Epithelial cell of proximal tubule (primary cell): Measurements from ENCODE around the gene ATP5ME. TPM values are rescaled to one million over a fixed set of nuclear protein-coding genes. Genes with fewer than 3 reads are reported as not detected.

Experiments used
- DNase-seq: peaks from one replicate; pipeline ENCODE4 v3.0.0-alpha.2; 2011; ENCODE audit warnings: low read depth
- H3K4me3 ChIP-seq: 2 replicates; pipeline ENCODE4 v1.5.1; 2011; ENCODE audit warnings: low read depth, mild to moderate bottlenecking, low read length
- total RNA-seq: library from RNA; depleted of rRNA; stranded (reverse); fragments of >200 nt; gene quantifications from 2 replicates; pipeline ENCODE4 v1.2.3, GENCODE V29; 2015
- TF ChIP-seq, protein P1 (sequence below): conservative IDR thresholded peaks from 2 replicates; pipeline ENCODE4 v1.5.1; 2012; ENCODE audit warnings: low read depth, mild to moderate bottlenecking, low read length

The ATP5ME gene
- total RNA-seq, 1 donor from 2014 or later = 192 TPM

DNA sequence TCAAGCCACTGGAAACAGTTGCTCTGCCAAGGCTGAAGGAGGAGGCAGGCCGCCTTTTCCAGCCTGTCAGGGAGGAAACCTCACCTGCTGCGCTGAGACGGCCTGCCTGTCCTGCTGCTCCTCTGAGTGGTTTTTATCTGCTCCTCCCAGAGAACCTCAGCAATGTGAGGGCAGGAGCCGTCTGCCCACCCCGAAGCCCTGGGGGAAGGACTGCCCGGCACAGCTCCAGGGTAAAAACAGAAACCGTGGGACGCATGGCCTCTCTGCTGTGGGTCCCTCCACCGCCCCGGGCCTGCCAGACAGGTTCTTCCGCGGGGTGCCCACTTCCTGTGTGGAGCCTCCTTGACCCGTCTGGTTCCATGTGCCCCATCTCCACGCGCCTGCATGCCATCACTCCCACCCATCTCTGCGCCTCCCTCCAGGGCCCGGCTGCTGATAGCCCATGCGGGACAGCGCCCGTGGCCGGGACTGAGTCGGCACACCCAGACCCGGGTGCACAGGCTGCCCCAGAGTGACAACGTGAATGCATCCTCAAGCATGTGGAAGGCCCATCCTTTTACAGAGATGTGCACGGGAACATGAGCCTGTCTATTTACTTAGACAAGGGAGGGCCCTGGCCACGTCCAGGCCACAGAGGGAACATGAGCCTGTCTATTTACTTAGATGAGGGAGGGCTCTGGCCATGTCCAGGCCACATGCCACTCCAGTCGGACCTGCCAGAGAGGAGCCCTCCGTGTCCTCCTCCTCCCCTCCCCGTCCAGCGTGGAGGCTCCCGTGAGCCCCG, 18.9 kb upstream of the ATP5ME start:
- TF ChIP-seq, protein P1, sequence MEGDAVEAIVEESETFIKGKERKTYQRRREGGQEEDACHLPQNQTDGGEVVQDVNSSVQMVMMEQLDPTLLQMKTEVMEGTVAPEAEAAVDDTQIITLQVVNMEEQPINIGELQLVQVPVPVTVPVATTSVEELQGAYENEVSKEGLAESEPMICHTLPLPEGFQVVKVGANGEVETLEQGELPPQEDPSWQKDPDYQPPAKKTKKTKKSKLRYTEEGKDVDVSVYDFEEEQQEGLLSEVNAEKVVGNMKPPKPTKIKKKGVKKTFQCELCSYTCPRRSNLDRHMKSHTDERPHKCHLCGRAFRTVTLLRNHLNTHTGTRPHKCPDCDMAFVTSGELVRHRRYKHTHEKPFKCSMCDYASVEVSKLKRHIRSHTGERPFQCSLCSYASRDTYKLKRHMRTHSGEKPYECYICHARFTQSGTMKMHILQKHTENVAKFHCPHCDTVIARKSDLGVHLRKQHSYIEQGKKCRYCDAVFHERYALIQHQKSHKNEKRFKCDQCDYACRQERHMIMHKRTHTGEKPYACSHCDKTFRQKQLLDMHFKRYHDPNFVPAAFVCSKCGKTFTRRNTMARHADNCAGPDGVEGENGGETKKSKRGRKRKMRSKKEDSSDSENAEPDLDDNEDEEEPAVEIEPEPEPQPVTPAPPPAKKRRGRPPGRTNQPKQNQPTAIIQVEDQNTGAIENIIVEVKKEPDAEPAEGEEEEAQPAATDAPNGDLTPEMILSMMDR = no peak
- H3K4me3 ChIP-seq = no peak overlapping the region
- DNase-seq = no peak

DNA sequence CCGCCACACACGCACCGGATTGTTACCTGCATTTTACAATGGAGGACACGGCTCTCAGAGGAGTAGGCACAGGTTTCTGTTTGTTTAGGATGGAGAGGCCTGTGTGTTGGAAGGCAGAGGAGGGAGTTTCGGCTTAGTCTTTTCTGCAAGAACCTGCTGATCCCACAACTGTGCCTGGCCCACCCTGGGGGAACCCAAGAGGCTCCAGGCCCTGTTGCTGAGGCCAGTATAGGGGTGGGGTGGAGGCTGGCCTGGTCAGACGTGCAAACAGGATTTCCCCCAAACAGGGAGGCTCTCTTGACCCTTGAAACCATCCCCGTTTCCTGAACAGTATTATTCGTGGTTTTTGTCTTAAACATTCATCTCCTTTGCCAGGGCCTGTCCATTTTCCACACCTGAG, 15.6 kb upstream of the ATP5ME start:
- no peak for DNase-seq
- H3K4me3 ChIP-seq = no peak overlapping the region
- TF ChIP-seq, protein P1 = no peak

DNA sequence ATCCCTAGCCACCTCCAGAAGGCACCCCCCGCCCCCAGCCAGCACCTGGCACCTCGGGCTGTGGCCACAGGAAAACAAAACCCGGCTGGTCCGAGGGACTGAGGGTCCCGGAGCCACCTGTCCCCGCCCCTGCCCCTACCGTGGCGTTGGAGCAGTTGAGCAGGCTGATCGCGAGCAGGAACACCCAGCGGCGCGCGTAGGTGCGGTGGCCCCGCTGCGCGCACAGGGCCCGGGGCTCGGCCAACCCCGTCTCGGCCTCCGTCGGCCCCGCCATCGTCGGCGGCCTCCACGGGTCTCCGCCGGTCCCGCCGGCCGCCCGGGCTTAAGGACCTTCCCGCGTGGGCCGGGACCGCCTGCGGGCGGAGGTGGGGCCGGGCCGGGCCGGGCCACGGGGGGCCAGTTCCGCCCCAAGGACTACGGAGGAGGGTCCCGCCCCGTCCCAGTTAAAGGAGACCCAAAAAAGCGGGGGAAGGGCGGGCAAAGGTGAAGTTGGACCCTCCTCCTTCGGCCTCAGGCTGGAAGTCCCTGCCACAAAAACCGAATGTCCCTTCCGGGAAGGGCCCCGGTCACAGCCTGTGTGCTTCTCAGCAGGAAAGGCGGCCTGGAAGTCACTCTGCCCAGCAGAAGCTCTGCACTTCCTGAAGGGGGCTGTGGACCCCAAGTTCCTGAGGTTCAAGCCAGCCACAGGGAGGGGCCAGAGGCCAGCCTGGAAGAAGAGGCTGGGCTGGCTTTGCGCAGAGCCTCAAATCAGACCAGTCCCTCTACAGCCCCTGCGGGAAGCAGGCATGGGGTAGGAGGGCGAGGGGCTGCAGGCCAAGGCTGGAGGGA, 15.0 kb upstream of the ATP5ME start, which contains the start of gene SLC49A3:
Gene SLC49A3 (minus strand): TSS at position 298 of the 828 bp plus-strand sequence. CDS start 24 bp downstream, at position 274.
- peak within 1 kb of the TSS; percentile 42 for H3K4me3 ChIP-seq
- DNase-seq = no peak
- TF ChIP-seq, protein P1 = no peak

DNA sequence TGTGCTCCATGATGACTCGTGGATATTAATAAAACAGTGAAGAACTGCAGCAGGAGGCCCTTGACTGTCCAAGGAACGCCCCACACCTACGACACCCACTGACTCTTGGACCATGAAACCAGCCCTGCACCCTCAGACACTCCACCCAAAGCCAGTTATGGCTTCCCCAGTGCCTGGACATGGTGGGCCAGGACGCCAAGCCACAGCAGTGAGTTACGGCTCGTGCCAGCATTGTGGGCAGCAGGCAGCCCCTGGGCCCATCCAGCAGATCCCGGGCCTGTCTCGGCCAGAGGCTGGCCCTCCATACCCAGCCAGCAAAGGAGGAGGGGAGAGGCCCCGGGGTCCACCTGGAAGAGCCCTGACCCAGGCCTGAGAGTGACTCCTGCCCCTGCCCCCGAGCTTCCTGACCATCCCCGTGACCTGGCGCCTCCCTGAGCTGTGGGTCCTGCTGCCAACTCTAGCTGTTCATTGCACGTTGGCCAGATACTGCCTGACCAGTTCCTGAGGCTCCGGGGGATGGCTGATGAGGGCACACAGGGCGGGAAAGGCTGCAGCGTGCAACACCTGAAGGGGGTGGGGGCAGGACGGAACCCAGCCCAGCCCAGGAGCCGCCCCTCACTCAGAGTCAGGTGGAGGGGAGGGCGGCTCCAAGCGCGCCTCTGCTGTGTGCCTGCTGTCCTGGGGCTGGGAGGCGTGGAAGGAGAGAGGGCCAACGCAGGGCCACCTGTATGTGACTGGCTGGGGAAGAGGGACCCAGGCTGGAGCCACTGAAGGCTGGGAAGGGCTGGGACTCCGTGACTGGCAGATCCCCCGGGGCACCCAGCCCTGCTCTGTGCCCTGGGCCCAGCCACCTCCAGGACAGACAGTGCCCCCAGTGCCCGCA, 14.1 kb upstream of the ATP5ME start:
- TF ChIP-seq, protein P1 = no peak
- H3K4me3 ChIP-seq = peak overlapping the region; percentile 42
- no peak for DNase-seq

DNA sequence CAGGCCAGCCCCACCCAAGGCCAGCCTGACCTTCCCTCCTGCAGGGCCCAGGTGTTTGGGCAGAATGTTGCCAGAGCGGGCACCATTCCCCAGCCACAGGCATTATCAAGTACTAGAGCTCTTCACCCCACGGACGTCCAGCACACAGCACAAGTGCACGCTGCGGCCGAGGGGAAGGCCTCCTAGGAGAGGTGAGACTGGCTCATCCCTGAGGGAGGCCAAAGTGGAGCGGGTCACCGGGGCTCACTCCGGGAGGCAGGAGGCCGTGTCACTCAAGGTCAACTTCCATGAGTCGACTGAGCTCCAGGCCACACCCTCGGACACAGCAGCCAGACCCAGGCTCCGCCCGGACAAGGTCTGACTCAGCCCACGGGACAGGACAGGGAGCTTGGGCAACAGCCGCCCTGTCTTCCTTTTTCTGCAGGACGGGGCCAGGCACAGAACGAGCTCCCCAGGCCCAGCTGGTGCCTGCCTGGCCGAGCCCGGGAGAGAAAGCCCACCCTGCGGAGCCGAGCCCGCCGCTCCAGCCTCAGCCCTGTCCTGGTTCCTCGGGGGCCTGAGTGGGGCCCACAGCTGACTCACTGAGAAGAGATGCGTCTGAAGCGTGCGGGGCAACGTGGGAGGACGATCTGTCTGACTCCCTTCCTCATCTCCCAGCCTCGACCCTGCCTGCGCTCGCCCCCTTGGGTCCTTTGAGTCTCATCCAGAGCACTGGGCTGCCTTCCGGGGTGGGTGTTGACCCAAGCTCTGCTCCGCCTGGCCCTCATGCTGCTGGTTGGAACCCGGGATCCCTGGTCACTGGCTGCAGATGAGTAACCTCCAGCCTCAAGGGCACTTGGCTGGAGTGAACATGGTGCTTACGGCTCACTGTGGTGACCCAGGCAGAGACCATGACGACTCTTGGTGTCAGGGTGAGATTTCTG, 13.2 kb upstream of the ATP5ME start:
- peak; percentile 42 for DNase-seq
- TF ChIP-seq, protein P1 = no peak
- H3K4me3 ChIP-seq = no peak overlapping the region
